Tibial artery (tissue), 4 donors: ENCODE data around the gene ANKS6.
A peak's percentile ranks its signal among the peaks of the same experiment; 100 is the strongest.

Source experiments
- DNase-seq, 2 donors: peaks; one replicate each; pipeline ENCODE4 v3.0.0-alpha.2; 2019
- H3K27ac ChIP-seq, 2 donors: fragments of 200-600 bp; sonication (generic) in 1 of 2; 1 replicate in 1 of 2; 2 replicates in 1 of 2; pipeline ENCODE4 v1.5.1; 2018 to 2019; ENCODE audit warnings: mild to moderate bottlenecking in 1 of 2
- H3K27me3 ChIP-seq, 2 donors: fragments of 200-600 bp; sonication (generic) in 1 of 2; one replicate each; pipeline versions ENCODE4 v1.5.1 to v1.6.0; 2016 to 2019
- H3K36me3 ChIP-seq, 3 donors: fragments of 200-600 bp; sonication (generic) in 2 of 3; one replicate each; pipeline ENCODE4 v1.5.1; 2016 to 2019; ENCODE audit warnings: mild to moderate bottlenecking in 2 of 3
- H3K4me1 ChIP-seq, 4 donors: fragments of 200-600 bp; sonication (generic) in 2 of 4; 1 replicate in 3 of 4; 2 replicates in 1 of 4; pipeline ENCODE4 v1.5.1; 2016 to 2019
- H3K4me3 ChIP-seq, 2 donors: fragments of 200-600 bp; sonication (generic) in 1 of 2; 1 replicate in 1 of 2; 2 replicates in 1 of 2; pipeline ENCODE4 v1.5.1; 2018 to 2019; ENCODE audit warnings: mild to moderate bottlenecking in 2 of 2
- H3K9me3 ChIP-seq, 3 donors: fragments of 200-600 bp; sonication (generic) in 1 of 3; one replicate each; pipeline ENCODE4 v1.5.1; 2016 to 2019
- intact Hi-C: fragments of 100-400 bp; cut with DNase I; formaldehyde crosslinking; loops from one replicate; pipeline ENCODE4 v1.15.0; 2023; ENCODE audit warnings: low total_unique reads
- TF ChIP-seq, protein P1 (sequence below), 2 experiments: fragments of 200-600 bp in 1 of 2; fragments of 450-650 bp in 1 of 2; IDR thresholded peaks; one replicate each; pipeline ENCODE4 v1.5.1; 2017 to 2019; ENCODE audit warnings: antibody characterized with exemption in 2 of 2, mild to moderate bottlenecking in 1 of 2, moderate library complexity in 1 of 2

ANKS6 gene

DNA sequence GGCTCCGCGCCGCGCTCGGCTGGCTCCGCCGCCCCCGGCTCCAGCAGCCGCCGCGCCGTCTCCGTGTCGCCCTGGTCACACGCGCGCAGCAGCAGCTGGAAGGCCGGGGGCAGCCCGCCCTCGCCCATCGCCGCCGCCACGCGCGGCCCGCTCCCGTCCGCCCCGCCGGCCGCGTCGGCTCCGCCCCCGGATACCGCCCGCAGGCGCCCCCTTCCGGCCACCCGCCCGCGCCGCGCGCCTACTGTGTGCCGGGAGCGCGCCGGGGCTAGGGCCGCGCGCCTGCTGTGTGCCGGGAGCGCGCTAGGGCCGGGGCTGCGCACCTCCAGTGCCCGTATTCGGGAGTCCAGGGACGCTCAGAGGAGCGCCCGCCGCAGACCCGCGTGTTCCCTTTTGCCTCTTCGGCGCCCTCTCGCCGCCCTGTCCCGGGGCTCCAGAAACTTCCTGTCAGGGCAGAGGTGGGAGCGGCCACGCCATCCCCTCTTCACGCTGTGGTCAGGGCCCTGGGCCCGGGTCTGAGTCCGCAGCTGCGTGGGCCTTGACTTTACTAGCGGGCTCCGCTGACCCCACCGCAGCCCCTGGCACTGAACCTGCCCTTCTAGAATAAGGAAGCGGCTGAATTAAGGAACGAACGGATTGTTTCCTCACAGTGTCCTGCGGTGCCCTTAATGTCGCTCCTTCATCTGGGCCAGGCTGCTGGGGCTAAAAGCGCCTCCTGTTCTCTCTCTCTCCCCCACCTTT lies at the start of gene ANKS6:
ANKS6 (minus strand) TSS at position 192 of the 738 bp plus-strand sequence; CDS start at position 128, 64 bp downstream.
- H3K4me3 ChIP-seq, result peak within 1 kb of the TSS; percentile 60 to 73
- TF ChIP-seq, protein P1, sequence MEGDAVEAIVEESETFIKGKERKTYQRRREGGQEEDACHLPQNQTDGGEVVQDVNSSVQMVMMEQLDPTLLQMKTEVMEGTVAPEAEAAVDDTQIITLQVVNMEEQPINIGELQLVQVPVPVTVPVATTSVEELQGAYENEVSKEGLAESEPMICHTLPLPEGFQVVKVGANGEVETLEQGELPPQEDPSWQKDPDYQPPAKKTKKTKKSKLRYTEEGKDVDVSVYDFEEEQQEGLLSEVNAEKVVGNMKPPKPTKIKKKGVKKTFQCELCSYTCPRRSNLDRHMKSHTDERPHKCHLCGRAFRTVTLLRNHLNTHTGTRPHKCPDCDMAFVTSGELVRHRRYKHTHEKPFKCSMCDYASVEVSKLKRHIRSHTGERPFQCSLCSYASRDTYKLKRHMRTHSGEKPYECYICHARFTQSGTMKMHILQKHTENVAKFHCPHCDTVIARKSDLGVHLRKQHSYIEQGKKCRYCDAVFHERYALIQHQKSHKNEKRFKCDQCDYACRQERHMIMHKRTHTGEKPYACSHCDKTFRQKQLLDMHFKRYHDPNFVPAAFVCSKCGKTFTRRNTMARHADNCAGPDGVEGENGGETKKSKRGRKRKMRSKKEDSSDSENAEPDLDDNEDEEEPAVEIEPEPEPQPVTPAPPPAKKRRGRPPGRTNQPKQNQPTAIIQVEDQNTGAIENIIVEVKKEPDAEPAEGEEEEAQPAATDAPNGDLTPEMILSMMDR (IDR thresholded peaks at IDR 0.05), result peak; percentile 31 to 76
- H3K27me3 ChIP-seq, result no peaks in the 10 kb centered on the region
- H3K36me3 ChIP-seq, result no peaks in the 10 kb centered on the region
- intact Hi-C loops, result no loop called here
- H3K27ac ChIP-seq, result peak within 1 kb of the TSS; percentile 67 to 71
- H3K9me3 ChIP-seq, result no peaks in the 10 kb centered on the region
- H3K4me1 ChIP-seq, result peaks cover 0 to 14% (median 7%) of the 10 kb centered on the region in 4 donors
- DNase-seq, result peak; percentile 78 to 87

GRCh38 chr9:98846081-98846480 lies 49.7 kb upstream of the ANKS6 start:
- no peaks in the 10 kb centered on the region for H3K27me3 ChIP-seq
- no peak for DNase-seq
- no peak overlapping the region for H3K27ac ChIP-seq
- TF ChIP-seq, protein P1 (IDR thresholded peaks at IDR 0.05), result no peak
- intact Hi-C loops, result no loop called here
- no peak overlapping the region for H3K4me3 ChIP-seq
- no peaks in the 10 kb centered on the region for H3K4me1 ChIP-seq
- H3K9me3 ChIP-seq, result no peaks in the 10 kb centered on the region
- H3K36me3 ChIP-seq, result no peaks in the 10 kb centered on the region

GRCh38 chr9:98842510-98842909 lies 46.2 kb upstream of the ANKS6 start:
- Histone ChIP-seq H3K4me1 (no peaks in the 10 kb centered on the region), H3K4me3 (no peak overlapping the region), H3K9me3 (no peaks in the 10 kb centered on the region), H3K27ac (no peak overlapping the region), H3K36me3 (no peaks in the 10 kb centered on the region), H3K27me3 (no peaks in the 10 kb centered on the region)
- TF ChIP-seq, protein P1 (IDR thresholded peaks at IDR 0.05), result no peak
- intact Hi-C loops, result no loop called here
- no peak for DNase-seq

DNA sequence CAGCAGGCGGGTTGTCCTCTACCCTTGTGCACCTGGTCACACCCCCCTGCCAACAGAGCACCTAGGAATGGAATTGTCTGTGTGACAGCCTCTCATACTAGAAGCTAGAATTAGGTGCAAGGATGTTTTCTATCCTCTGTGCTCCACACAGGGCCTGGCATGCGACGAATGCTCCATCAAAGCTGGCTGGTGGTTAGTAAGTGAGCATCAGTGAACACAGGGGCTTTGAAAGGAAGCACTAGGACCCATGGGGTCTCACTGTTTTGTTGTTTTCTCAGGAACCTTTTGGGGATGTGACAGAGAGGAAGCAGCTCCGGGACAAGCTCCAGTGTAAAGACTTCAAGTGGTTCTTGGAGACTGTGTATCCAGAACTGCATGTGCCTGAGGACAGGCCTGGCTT lies 43.4 kb upstream of the ANKS6 start:
- intact Hi-C loops, result no loop called here
- Histone ChIP-seq H3K36me3 (no peaks in the 10 kb centered on the region), H3K4me3 (no peak overlapping the region), H3K9me3 (no peaks in the 10 kb centered on the region), H3K27ac (no peak overlapping the region), H3K4me1 (no peaks in the 10 kb centered on the region), H3K27me3 (no peaks in the 10 kb centered on the region)
- TF ChIP-seq, protein P1 (IDR thresholded peaks at IDR 0.05), result no peak
- no peak for DNase-seq

- no peak for DNase-seq
- Histone ChIP-seq H3K4me1 (no peaks in the 10 kb centered on the region), H3K27ac (no peak overlapping the region), H3K36me3 (no peaks in the 10 kb centered on the region), H3K4me3 (no peak overlapping the region), H3K27me3 (no peaks in the 10 kb centered on the region), H3K9me3 (no peaks in the 10 kb centered on the region)
- intact Hi-C loops, result no loop called here
- TF ChIP-seq, protein P1 (IDR thresholded peaks at IDR 0.05), result no peak
These were observed 42.7 kb upstream of the ANKS6 start for GRCh38 chr9:98838868-98839565.
